SK-N-SH (cell line): ENCODE measurements around the gene CHST13.

Source experiments
- CHD2 ChIP-seq: fragments of 150-350 bp; IDR thresholded peaks from 2 replicates; pipeline ENCODE4 v1.6.1; 2018; ENCODE audit warnings: low read length; ENCODE audit not compliant: partially characterized antibody
- GABPA ChIP-seq: IDR thresholded peaks from 2 replicates; pipeline ENCODE4 v1.4.0; 2012; ENCODE audit warnings: low read depth, mild to moderate bottlenecking
- GATA2 ChIP-seq: sonication (generic); formaldehyde crosslinking; IDR thresholded peaks from 2 replicates; pipeline ENCODE4 v1.5.0; 2020; ENCODE audit warnings: mild to moderate bottlenecking, missing genetic modification reagents
- JUND ChIP-seq: IDR thresholded peaks from 2 replicates; pipeline ENCODE4 v1.4.0; 2012
- POLR2AphosphoS5 ChIP-seq: IDR thresholded peaks from 2 replicates; pipeline ENCODE4 v1.6.1; 2012; ENCODE audit warnings: low read depth, low read length
- SMC3 ChIP-seq: IDR thresholded peaks from 2 replicates; pipeline ENCODE4 v1.6.1; 2012; ENCODE audit warnings: low read depth, low read length, improper control_type of control experiment
- TCF12 ChIP-seq: IDR thresholded peaks from 2 replicates; pipeline ENCODE4 v1.4.0; 2012
- YY1 ChIP-seq: IDR thresholded peaks from 2 replicates; pipeline ENCODE4 v1.4.0; 2012; ENCODE audit warnings: low read depth, mild to moderate bottlenecking
- TF ChIP-seq, protein P1 (sequence below): IDR thresholded peaks from 2 replicates; pipeline ENCODE4 v1.4.0; 2012; ENCODE audit warnings: low read depth
- TF ChIP-seq, protein P2 (sequence below): fragments of 200-600 bp; sonication (generic); IDR thresholded peaks from 2 replicates; pipeline ENCODE4 v1.6.1; 2017; ENCODE audit warnings: antibody characterized with exemption, mild to moderate bottlenecking, moderate library complexity
- TF ChIP-seq, protein P3 (sequence below): IDR thresholded peaks from 2 replicates; pipeline ENCODE4 v1.4.0; 2012; ENCODE audit warnings: low read depth, borderline replicate concordance
- TF ChIP-seq, protein P4 (sequence below): IDR thresholded peaks from 2 replicates; pipeline ENCODE4 v1.4.0; 2012; ENCODE audit warnings: low read depth, borderline replicate concordance

DNA sequence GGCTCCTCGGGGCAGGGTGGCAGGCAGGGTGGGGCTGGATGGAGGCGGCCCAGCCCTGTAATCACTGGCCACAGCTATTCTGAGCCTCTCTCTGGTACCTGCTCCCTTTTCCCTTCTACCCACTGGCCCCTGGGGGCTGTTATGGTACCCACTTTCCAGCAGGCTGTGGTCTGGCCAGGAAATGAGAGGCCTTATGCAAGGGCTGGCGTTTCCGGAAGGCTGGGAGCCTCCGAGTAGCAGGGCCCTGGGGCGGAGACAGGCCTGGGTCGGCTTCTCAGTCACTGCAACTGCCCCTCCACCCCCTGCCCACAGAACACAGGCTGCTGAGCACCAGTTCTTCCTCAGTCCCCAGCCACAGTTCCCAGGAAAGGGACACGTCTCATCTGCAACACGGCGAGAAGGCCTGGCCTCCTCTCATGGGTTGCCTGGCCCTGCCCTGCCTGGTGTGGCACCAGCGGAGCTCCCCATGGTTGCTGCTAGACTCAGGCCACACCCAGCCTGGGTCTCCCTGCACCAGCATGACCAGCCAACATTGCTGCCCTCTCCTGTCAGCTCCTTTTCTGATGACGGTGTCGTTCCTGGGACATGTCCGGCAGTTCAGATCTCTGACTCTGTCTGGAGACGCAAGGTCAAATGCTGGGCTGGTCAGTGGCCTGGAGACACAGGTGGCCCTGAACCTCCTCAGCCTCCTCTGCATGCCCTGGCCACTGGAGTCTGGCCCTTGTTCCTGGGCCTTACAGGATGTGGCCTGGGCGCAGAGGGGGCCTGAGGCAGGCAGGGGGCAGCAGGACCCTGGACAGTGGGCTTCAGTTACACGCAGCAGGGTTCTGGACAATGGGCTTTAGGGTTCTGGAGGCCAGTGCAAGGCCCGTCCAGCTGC is 6.5 kb downstream of the CHST13 start:
- TF ChIP-seq JUND: no peak
- TF ChIP-seq CHD2: no peak
- TF ChIP-seq, protein P1, sequence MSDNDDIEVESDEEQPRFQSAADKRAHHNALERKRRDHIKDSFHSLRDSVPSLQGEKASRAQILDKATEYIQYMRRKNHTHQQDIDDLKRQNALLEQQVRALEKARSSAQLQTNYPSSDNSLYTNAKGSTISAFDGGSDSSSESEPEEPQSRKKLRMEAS: no peak
- no peak for TF ChIP-seq POLR2AphosphoS5
- TF ChIP-seq, protein P2, sequence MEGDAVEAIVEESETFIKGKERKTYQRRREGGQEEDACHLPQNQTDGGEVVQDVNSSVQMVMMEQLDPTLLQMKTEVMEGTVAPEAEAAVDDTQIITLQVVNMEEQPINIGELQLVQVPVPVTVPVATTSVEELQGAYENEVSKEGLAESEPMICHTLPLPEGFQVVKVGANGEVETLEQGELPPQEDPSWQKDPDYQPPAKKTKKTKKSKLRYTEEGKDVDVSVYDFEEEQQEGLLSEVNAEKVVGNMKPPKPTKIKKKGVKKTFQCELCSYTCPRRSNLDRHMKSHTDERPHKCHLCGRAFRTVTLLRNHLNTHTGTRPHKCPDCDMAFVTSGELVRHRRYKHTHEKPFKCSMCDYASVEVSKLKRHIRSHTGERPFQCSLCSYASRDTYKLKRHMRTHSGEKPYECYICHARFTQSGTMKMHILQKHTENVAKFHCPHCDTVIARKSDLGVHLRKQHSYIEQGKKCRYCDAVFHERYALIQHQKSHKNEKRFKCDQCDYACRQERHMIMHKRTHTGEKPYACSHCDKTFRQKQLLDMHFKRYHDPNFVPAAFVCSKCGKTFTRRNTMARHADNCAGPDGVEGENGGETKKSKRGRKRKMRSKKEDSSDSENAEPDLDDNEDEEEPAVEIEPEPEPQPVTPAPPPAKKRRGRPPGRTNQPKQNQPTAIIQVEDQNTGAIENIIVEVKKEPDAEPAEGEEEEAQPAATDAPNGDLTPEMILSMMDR: no peak
- no peak for TF ChIP-seq SMC3
- no peak for TF ChIP-seq YY1
- no peak for TF ChIP-seq GATA2 (CRISPR knock-in tag)
- TF ChIP-seq GABPA: no peak
- TF ChIP-seq, protein P3, sequence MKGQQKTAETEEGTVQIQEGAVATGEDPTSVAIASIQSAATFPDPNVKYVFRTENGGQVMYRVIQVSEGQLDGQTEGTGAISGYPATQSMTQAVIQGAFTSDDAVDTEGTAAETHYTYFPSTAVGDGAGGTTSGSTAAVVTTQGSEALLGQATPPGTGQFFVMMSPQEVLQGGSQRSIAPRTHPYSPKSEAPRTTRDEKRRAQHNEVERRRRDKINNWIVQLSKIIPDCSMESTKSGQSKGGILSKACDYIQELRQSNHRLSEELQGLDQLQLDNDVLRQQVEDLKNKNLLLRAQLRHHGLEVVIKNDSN: no peak
- TF ChIP-seq TCF12: no peak
- TF ChIP-seq, protein P4, sequence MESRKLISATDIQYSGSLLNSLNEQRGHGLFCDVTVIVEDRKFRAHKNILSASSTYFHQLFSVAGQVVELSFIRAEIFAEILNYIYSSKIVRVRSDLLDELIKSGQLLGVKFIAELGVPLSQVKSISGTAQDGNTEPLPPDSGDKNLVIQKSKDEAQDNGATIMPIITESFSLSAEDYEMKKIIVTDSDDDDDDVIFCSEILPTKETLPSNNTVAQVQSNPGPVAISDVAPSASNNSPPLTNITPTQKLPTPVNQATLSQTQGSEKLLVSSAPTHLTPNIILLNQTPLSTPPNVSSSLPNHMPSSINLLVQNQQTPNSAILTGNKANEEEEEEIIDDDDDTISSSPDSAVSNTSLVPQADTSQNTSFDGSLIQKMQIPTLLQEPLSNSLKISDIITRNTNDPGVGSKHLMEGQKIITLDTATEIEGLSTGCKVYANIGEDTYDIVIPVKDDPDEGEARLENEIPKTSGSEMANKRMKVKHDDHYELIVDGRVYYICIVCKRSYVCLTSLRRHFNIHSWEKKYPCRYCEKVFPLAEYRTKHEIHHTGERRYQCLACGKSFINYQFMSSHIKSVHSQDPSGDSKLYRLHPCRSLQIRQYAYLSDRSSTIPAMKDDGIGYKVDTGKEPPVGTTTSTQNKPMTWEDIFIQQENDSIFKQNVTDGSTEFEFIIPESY: no peak
